H1 (cell line): ENCODE data around the gene RNF145. TPM values are rescaled to one million over a fixed set of nuclear protein-coding genes. Genes with fewer than 3 reads are reported as not detected.

Experiments
- CTCF ChIA-PET: fragments of 300-600 bp; sonication (Branson Sonifier 250); formaldehyde crosslinking; loops from one replicate; lab custom pipeline; 2021; ENCODE audit not compliant: partially characterized antibody; lab: Charles Lee
- POLR2A ChIA-PET: fragments of 300-600 bp; sonication (Branson Sonifier 250); formaldehyde crosslinking; loops from one replicate; lab custom pipeline; 2021; ENCODE audit warnings: inconsistent platforms; ENCODE audit not compliant: partially characterized antibody; lab: Charles Lee
- DNase-seq, 2 experiments: peaks; one replicate each; pipeline versions ENCODE4 v3.0.0 to v3.0.0-alpha.2; 2010 to 2022; ENCODE audit warnings: low spot score in 2 of 2, low read depth in 1 of 2, mixed read lengths in 1 of 2
- FAIRE-seq: peaks from 2 replicates; lab custom pipeline; 2011; peaks lifted over from hg19 to GRCh38; lab: Jason Lieb, UNC
- H2AFZ ChIP-seq: 2 replicates; pipeline ENCODE4 v1.8.1; 2012; ENCODE audit warnings: low read length, inconsistent platforms
- H2AK5ac ChIP-seq: 2 replicates; pipeline ENCODE4 v1.6.1; 2013; ENCODE audit warnings: low read depth, low read length
- H2BK120ac ChIP-seq: replicated peaks from 2 replicates; pipeline ENCODE3; 2013; ENCODE audit warnings: low read depth, low read length, inconsistent platforms
- H2BK12ac ChIP-seq: 2 replicates; pipeline ENCODE4 v1.6.1; 2013; ENCODE audit warnings: low read depth, low read length
- H2BK15ac ChIP-seq: 2 replicates; pipeline ENCODE4 v1.6.1; 2013; ENCODE audit warnings: low read length
- H2BK20ac ChIP-seq: 2 replicates; pipeline ENCODE4 v1.6.1; 2013; ENCODE audit warnings: low read length
- H2BK5ac ChIP-seq: 2 replicates; pipeline ENCODE4 v1.6.1; 2013; ENCODE audit warnings: low read depth, low read length
- H3K14ac ChIP-seq: 2 replicates; pipeline ENCODE4 v1.6.1; 2013; ENCODE audit warnings: inconsistent platforms; ENCODE audit not compliant: insufficient read length
- H3K18ac ChIP-seq: 2 replicates; pipeline ENCODE4 v1.6.1; 2013; ENCODE audit warnings: low read length; ENCODE audit errors: extremely low read depth
- H3K23ac ChIP-seq: 2 replicates; pipeline ENCODE4 v1.6.1; 2013; ENCODE audit warnings: inconsistent platforms; ENCODE audit not compliant: insufficient read length
- H3K23me2 ChIP-seq: 2 replicates; pipeline ENCODE4 v1.6.1; 2013; ENCODE audit warnings: low read depth, low read length
- H3K27ac ChIP-seq: 2 replicates; pipeline ENCODE4 v1.6.1; 2011; ENCODE audit warnings: low read depth, low read length, inconsistent platforms
- H3K27me3 ChIP-seq, 4 experiments: replicated peaks in 1 of 4; 1 replicate in 1 of 4; 2 replicates in 3 of 4; pipeline versions ENCODE4 v1.6.1 to v1.8.1; 2011 to 2013; ENCODE audit warnings: low read length in 3 of 4, mild to moderate bottlenecking in 3 of 4, inconsistent platforms in 2 of 4, mixed read lengths in 2 of 4, moderate library complexity in 1 of 4; ENCODE audit not compliant: control insufficient read depth in 3 of 4, insufficient read depth in 3 of 4; ENCODE audit errors: extremely low read depth in 1 of 4
- H3K36me3 ChIP-seq, 4 experiments: 2 replicates each; pipeline versions ENCODE4 v1.6.1 to v1.8.1; 2011 to 2013; ENCODE audit warnings: mild to moderate bottlenecking in 4 of 4, low read length in 3 of 4, moderate library complexity in 2 of 4, control low read depth in 1 of 4, inconsistent platforms in 1 of 4; ENCODE audit not compliant: insufficient read depth in 4 of 4, control insufficient read depth in 2 of 4
- H3K4ac ChIP-seq: replicated peaks from 2 replicates; pipeline ENCODE3; 2013; ENCODE audit warnings: low read length, low read depth, mixed read lengths, inconsistent platforms; ENCODE audit not compliant: insufficient read length
- H3K4me1 ChIP-seq, 4 experiments: replicated peaks in 1 of 4; 1 replicate in 1 of 4; 2 replicates in 3 of 4; pipeline versions ENCODE4 v1.6.1 to v1.8.1; 2011 to 2013; ENCODE audit warnings: low read length in 3 of 4, inconsistent platforms in 2 of 4, mixed read lengths in 1 of 4; ENCODE audit not compliant: insufficient read depth in 4 of 4, control insufficient read depth in 3 of 4
- H3K4me2 ChIP-seq, 2 experiments: 2 replicates each; pipeline versions ENCODE4 v1.6.1 to v1.8.1; 2011 to 2013; ENCODE audit warnings: low read depth in 2 of 2, low read length in 2 of 2, control low read depth in 1 of 2, inconsistent platforms in 1 of 2, mild to moderate bottlenecking in 1 of 2; ENCODE audit not compliant: insufficient read depth in 1 of 2
- H3K4me3 ChIP-seq, 4 experiments: fragments of 200-600, 300-600 bp in 1 of 4; sonication (generic), shearing (Covaris generic), sonication (Bioruptor Twin) in 1 of 4; 2 replicates each; pipeline versions ENCODE4 v1.5.1 to v1.8.1; 2011 to 2016; ENCODE audit warnings: low read length in 4 of 4, low read depth in 3 of 4, control low read depth in 2 of 4, inconsistent platforms in 2 of 4, mild to moderate bottlenecking in 2 of 4, mixed read lengths in 1 of 4, moderate library complexity in 1 of 4; ENCODE audit not compliant: insufficient read depth in 2 of 4; ENCODE audit errors: extremely low read depth in 1 of 4
- H3K56ac ChIP-seq: replicated peaks from 2 replicates; pipeline ENCODE3; 2013; ENCODE audit warnings: low read depth, mild to moderate bottlenecking, mixed read lengths, low read length, inconsistent platforms; ENCODE audit not compliant: insufficient read length
- H3K79me1 ChIP-seq: 2 replicates; pipeline ENCODE4 v1.6.1; 2013; ENCODE audit warnings: low read depth, low read length, control low read depth
- H3K79me2 ChIP-seq, 2 experiments: 2 replicates each; pipeline versions ENCODE4 v1.6.1 to v1.8.1; 2012 to 2013; ENCODE audit warnings: low read length in 2 of 2, mild to moderate bottlenecking in 2 of 2, inconsistent platforms in 1 of 2; ENCODE audit not compliant: insufficient read depth in 2 of 2, control insufficient read depth in 1 of 2
- H3K9ac ChIP-seq, 4 experiments: replicated peaks in 1 of 4; 1 replicate in 1 of 4; 2 replicates in 3 of 4; pipeline versions ENCODE4 v1.6.1 to v1.8.1; 2011 to 2013; ENCODE audit warnings: low read depth in 3 of 4, low read length in 3 of 4, control low read depth in 2 of 4, mild to moderate bottlenecking in 2 of 4, moderate library complexity in 2 of 4, inconsistent platforms in 1 of 4; ENCODE audit errors: extremely low read depth in 1 of 4
- H3K9me3 ChIP-seq, 2 experiments: 2 replicates each; pipeline versions ENCODE4 v1.6.1 to v1.8.1; 2012 to 2013; ENCODE audit warnings: mild to moderate bottlenecking in 2 of 2, moderate library complexity in 2 of 2, control low read depth in 1 of 2, inconsistent platforms in 1 of 2, low read depth in 1 of 2, low read length in 1 of 2, mixed read lengths in 1 of 2; ENCODE audit not compliant: insufficient read depth in 2 of 2
- H4K20me1 ChIP-seq, 2 experiments: replicated peaks in 1 of 2; 2 replicates each; pipeline versions ENCODE3 to v1.8.1; 2011 to 2013; ENCODE audit warnings: inconsistent platforms in 2 of 2, low read length in 2 of 2, mild to moderate bottlenecking in 1 of 2; ENCODE audit not compliant: insufficient read depth in 2 of 2, control insufficient read depth in 1 of 2
- H4K5ac ChIP-seq: 2 replicates; pipeline ENCODE4 v1.6.1; 2013; ENCODE audit warnings: low read length, low read depth, mixed read lengths, inconsistent platforms; ENCODE audit not compliant: insufficient read length
- H4K8ac ChIP-seq: 2 replicates; pipeline ENCODE4 v1.8.0; 2013; ENCODE audit warnings: mild to moderate bottlenecking, moderate library complexity, low read length, inconsistent platforms; ENCODE audit not compliant: insufficient read depth; ENCODE audit errors: extremely low read depth
- H4K91ac ChIP-seq: replicated peaks from 2 replicates; pipeline ENCODE3; 2013; ENCODE audit warnings: low read length, mixed read lengths, inconsistent platforms; ENCODE audit not compliant: insufficient read length
- FOSL1 ChIP-seq: IDR thresholded peaks from 2 replicates; pipeline ENCODE4 v1.6.1; 2011; ENCODE audit warnings: mild to moderate bottlenecking, low read depth, low read length, moderate library complexity; ENCODE audit not compliant: insufficient read depth
- JUND ChIP-seq: IDR thresholded peaks from 2 replicates; pipeline ENCODE4 v1.6.1; 2011; ENCODE audit warnings: mild to moderate bottlenecking, improper control_type of control experiment, low read length
- SIX5 ChIP-seq: IDR thresholded peaks from 2 replicates; pipeline ENCODE4 v1.6.1; 2011; ENCODE audit warnings: mild to moderate bottlenecking, low read depth, low read length
- TCF12 ChIP-seq: IDR thresholded peaks from 2 replicates; pipeline ENCODE4 v1.6.1; 2011; ENCODE audit warnings: low read depth, mild to moderate bottlenecking, low read length
- WGBS, 2 experiments: shearing (Covaris generic) in 1 of 2; methylation state at CpG; one replicate each; pipeline versions ENCODE4 v1.1.6 to v1.1.7; 2013 to 2015; ENCODE audit warnings: low lambda C conversion rate in 2 of 2, mixed read lengths in 2 of 2, inconsistent platforms in 1 of 2, low coverage in 1 of 2, missing lambda C conversion rate in 1 of 2; ENCODE audit not compliant: insufficient replicate concordance in 2 of 2, insufficient coverage in 1 of 2, insufficient read length in 1 of 2; ENCODE audit errors: extremely low coverage in 1 of 2, missing lambda C conversion rate in 1 of 2; 5-methylcytosine and 5-hydroxymethylcytosine counted together
- polyA plus RNA-seq, 7 experiments: library from polyadenylated mRNA; depleted of rRNA in 3 of 7; stranded (reverse) in 5 of 7; unstranded in 2 of 7; fragments of >200 nt in 5 of 7; fragments of 200-250 nt in 2 of 7; gene quantifications; 1 replicate in 5 of 7; 2 replicates in 1 of 7; 4 replicates in 1 of 7; pipeline versions ENCODE4 v1.2.1 to v1.2.3, GENCODE V29; 2011 to 2013; ENCODE audit warnings: missing spikeins in 2 of 7, mixed read lengths in 2 of 7
- total RNA-seq: library from RNA; stranded (reverse); fragmentation: NEBNext Ultra II Directional; extraction: Animal tissue kit (Norgen Biotek cat#: 25700); gene quantifications from 2 replicates; pipeline ENCODE4 v1.2.1, GENCODE V29; 2021

Gene RNF145
- total and polyA plus RNA-seq, 2 of the 8 experiments (the other 6 are each of a cell fraction or from before 2014, with no cell fraction given) = 34.2 to 72.5 TPM

GRCh38 chr5:159215886-159216285 is 6.5 kb upstream of the RNF145 start:
- no peak overlapping the region for H3K4me3 ChIP-seq
- H3K27ac ChIP-seq = no peak overlapping the region
- H3K79me1 ChIP-seq = no peaks in the 10 kb centered on the region
- H3K4me1 ChIP-seq = no peaks in the 10 kb centered on the region; a peak in 1 of 7 replicates
- no peak overlapping the region for H4K8ac ChIP-seq
- H3K18ac ChIP-seq = no peak overlapping the region
- H3K23ac ChIP-seq = no peak overlapping the region
- H4K5ac ChIP-seq = no peak overlapping the region
- no peak overlapping the region for H2BK20ac ChIP-seq
- no peak overlapping the region for H2BK5ac ChIP-seq
- TF ChIP-seq JUND (no peak), SIX5 (no peak), FOSL1 (no peak), TCF12 (no peak)
- ChIA-PET CTCF (interaction anchor here (0.6 to 1.4 kb wide), 4 partner anchors 8 to 100 kb away, joined by 3 to 4 read pairs (median 3); no protein-coding TSS in a partner anchor), POLR2A (no interaction called here)
- H3K14ac ChIP-seq = no peak overlapping the region
- no peak overlapping the region for H3K4ac ChIP-seq
- H3K27me3 ChIP-seq = no peaks in the 10 kb centered on the region; a peak in 1 of 7 replicates
- no peak overlapping the region for H3K56ac ChIP-seq
- no peaks in the 10 kb centered on the region for H4K20me1 ChIP-seq
- no peaks in the 10 kb centered on the region for H3K79me2 ChIP-seq
- no peak overlapping the region for H4K91ac ChIP-seq
- no peak for FAIRE-seq
- H2BK15ac ChIP-seq = no peak overlapping the region
- no peak overlapping the region for H2BK12ac ChIP-seq
- WGBS, 2 experiments = 94% methylated on average over 3 of the region's 3 CpGs; no CpG with 5 or more reads in 1 of the 2 experiments
- no peaks in the 10 kb centered on the region for H3K9me3 ChIP-seq
- no peak for DNase-seq
- no peak overlapping the region for H3K9ac ChIP-seq
- no peaks in the 10 kb centered on the region for H3K36me3 ChIP-seq
- no peak overlapping the region for H2AFZ ChIP-seq
- H3K4me2 ChIP-seq = no peak overlapping the region
- H2BK120ac ChIP-seq = no peak overlapping the region
- H2AK5ac ChIP-seq = no peak overlapping the region
- H3K23me2 ChIP-seq = no peaks in the 10 kb centered on the region
